Activated CD4-positive, alpha-beta T cell treated with anti-CD3 and anti-CD28 coated beads for 24 hours (primary cell): ENCODE results near the gene TMEM54.

Experiments used
- DNase-seq, 2 donors: peaks; one replicate each; pipeline ENCODE4 v3.0.0-alpha.2; 2020; ENCODE audit warnings: low read depth in 2 of 2

Gene TMEM54

GRCh38 chr1:32864375-32865019 is 36.7 kb downstream of the TMEM54 start:
- no peak for DNase-seq

GRCh38 chr1:32863881-32864245 is 37.3 kb downstream of the TMEM54 start:
- DNase-seq = no peak

- no peak for DNase-seq
These were observed 37.8 kb downstream of the TMEM54 start for GRCh38 chr1:32863218-32863880.

- no peak for DNase-seq
These were observed 39.1 kb downstream of the TMEM54 start for GRCh38 chr1:32861904-32862695.

- DNase-seq = no peak
These were observed 40.6 kb downstream of the TMEM54 start for GRCh38 chr1:32860566-32860965.

GRCh38 chr1:32859915-32860314 is 41.3 kb downstream of the TMEM54 start:
- no peak for DNase-seq

- DNase-seq = no peak
These were observed 42.4 kb downstream of the TMEM54 start for GRCh38 chr1:32858791-32859190.

GRCh38 chr1:32858136-32858535 is 43.1 kb downstream of the TMEM54 start:
- no peak for DNase-seq

- DNase-seq = no peak
These were observed 45.1 kb downstream of the TMEM54 start for GRCh38 chr1:32855861-32856617.

GRCh38 chr1:32848354-32849063 is 52.7 kb downstream of the TMEM54 start:
- DNase-seq = no peak
